ENCODE results near the gene CPNE9. TPM values are rescaled to one million over a fixed set of nuclear protein-coding genes. Genes with fewer than 3 reads are reported as not detected.

The CPNE9 gene
- total and polyA plus RNA-seq, 2 of the 13 experiments (the other 11 are each of a cell fraction or from before 2014, with no cell fraction given): 0.20 TPM; not detected in 1

- TF ChIP-seq ZBTB34 (CRISPR knock-in tag; IDR thresholded peaks at IDR 0.05): no peak
- TF ChIP-seq ARID5B (CRISPR knock-in tag; IDR thresholded peaks at IDR 0.05): peak; percentile 56; the same call in 1 of the 2 replicates
- no peak for TF ChIP-seq EED (CRISPR knock-in tag; IDR thresholded peaks at IDR 0.05)
- TF ChIP-seq WIZ (CRISPR knock-in tag; IDR thresholded peaks at IDR 0.05): 0 out of 2 replicates have a peak, but pooled peaks have one; percentile 43
- TF ChIP-seq SOX5 (CRISPR knock-in tag; IDR thresholded peaks at IDR 0.05; ENCODE audit: borderline replicate concordance): 0 out of 2 replicates have a peak, but pooled peaks have one; percentile 39
- TF ChIP-seq ZNF574 (CRISPR knock-in tag; IDR thresholded peaks at IDR 0.05): peak; percentile 75; the same call in 1 of the 2 replicates
- no peak for TF ChIP-seq ZNF644 (CRISPR knock-in tag; IDR thresholded peaks at IDR 0.05; ENCODE audit: low read depth)
- peak; percentile 28; the same call in 1 of the 2 replicates for TF ChIP-seq ZNF580 (CRISPR knock-in tag; IDR thresholded peaks at IDR 0.05; ENCODE audit: borderline replicate concordance, low read depth)
- no peak for TF ChIP-seq ZMAT3 (CRISPR knock-in tag; conservative IDR thresholded peaks at IDR 0.05)
- no peak for TF ChIP-seq SNAPC4 (CRISPR knock-in tag; IDR thresholded peaks at IDR 0.05)
- TF ChIP-seq ZNF20 (CRISPR knock-in tag; IDR thresholded peaks at IDR 0.05): no peak
- peak; percentile 62 for TF ChIP-seq ZNF777 (CRISPR knock-in tag; IDR thresholded peaks at IDR 0.05)
- no peak for TF ChIP-seq THYN1 (CRISPR knock-in tag; IDR thresholded peaks at IDR 0.05; ENCODE audit: borderline replicate concordance, low read depth)
- peak; percentile 75 for TF ChIP-seq YEATS4 (CRISPR knock-in tag; IDR thresholded peaks at IDR 0.05; ENCODE audit: borderline replicate concordance)
Observed at GRCh38 chr3:9731206-9732079, 27.8 kb downstream of the CPNE9 start, which contains the start of gene BRPF1 (continued).

All from HepG2 (cell line).